GM12875 (cell line): ENCODE measurements around the gene MSH6.

Source experiments
- H3K4me3 ChIP-seq: one replicate; pipeline ENCODE4 v1.5.1; 2011; ENCODE audit warnings: low read depth, low read length, control low read depth
- TF ChIP-seq, protein P1 (sequence below): IDR thresholded peaks from 2 replicates; pipeline ENCODE4 v1.5.1; 2011; ENCODE audit warnings: low read depth, mild to moderate bottlenecking, control low read depth, inconsistent platforms, low read length, moderate library complexity, borderline replicate concordance; ENCODE audit not compliant: insufficient read depth

Gene MSH6

DNA sequence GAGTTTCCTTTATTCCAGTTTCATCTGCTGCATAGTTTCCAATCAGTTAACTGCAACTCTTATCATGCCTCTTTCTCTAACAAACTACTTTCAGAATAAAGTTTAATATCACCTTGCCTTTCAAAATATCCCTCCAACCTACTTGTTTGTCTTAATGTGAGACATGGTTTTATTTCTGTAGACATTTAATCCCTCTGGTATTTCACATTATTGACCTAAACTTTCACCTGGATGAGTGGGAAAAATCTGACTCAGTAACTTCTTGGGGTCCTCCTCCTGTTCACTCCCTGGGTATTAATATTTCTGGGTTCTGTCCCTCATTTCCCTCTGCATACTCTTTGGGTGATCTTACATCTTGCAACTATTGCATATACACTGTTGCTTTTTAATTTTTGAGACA, 27.9 kb downstream of the MSH6 start:
- TF ChIP-seq, protein P1, sequence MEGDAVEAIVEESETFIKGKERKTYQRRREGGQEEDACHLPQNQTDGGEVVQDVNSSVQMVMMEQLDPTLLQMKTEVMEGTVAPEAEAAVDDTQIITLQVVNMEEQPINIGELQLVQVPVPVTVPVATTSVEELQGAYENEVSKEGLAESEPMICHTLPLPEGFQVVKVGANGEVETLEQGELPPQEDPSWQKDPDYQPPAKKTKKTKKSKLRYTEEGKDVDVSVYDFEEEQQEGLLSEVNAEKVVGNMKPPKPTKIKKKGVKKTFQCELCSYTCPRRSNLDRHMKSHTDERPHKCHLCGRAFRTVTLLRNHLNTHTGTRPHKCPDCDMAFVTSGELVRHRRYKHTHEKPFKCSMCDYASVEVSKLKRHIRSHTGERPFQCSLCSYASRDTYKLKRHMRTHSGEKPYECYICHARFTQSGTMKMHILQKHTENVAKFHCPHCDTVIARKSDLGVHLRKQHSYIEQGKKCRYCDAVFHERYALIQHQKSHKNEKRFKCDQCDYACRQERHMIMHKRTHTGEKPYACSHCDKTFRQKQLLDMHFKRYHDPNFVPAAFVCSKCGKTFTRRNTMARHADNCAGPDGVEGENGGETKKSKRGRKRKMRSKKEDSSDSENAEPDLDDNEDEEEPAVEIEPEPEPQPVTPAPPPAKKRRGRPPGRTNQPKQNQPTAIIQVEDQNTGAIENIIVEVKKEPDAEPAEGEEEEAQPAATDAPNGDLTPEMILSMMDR, result no peak
- no peak overlapping the region for H3K4me3 ChIP-seq

DNA sequence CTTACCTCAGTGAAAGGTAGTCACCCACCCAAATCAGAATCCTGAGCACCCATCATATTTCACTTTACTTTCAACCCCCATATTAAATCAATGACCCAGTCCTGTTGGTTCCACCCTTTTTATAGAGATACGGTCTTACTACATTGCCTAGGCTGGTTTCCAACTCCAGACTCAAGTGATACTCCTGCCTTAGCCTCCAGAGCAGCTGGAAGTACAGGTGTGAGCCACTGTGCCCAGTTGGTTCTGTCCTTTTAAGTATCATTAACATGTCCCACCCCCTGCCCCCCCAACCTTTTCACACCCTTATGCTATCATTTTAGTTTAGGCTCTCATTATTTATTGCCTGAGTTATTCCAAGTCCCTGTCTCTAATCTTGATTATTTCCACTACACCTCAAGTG, 28.7 kb downstream of the MSH6 start:
- no peak overlapping the region for H3K4me3 ChIP-seq
- TF ChIP-seq, protein P1, result no peak

DNA sequence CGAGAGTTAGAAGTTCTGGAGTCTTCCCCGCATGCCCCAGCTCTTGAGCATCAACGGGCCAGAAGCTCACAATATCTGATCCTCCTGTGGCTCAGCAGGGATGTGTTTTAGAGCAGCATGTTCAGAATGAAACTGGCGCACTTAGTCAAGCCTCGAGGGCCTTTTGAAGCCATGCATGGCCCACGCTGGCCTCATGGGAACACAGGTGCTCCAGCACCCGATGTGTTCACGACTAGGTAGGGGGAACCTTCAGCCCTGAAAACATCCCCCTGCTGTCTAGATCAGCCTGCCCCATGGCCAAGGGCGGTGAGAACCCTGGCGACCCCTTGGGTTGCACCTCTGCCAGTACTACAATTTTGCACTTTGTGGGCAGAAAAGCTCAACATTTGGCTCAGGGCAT, 32.8 kb downstream of the MSH6 start:
- TF ChIP-seq, protein P1, result no peak
- H3K4me3 ChIP-seq, result no peak overlapping the region

DNA sequence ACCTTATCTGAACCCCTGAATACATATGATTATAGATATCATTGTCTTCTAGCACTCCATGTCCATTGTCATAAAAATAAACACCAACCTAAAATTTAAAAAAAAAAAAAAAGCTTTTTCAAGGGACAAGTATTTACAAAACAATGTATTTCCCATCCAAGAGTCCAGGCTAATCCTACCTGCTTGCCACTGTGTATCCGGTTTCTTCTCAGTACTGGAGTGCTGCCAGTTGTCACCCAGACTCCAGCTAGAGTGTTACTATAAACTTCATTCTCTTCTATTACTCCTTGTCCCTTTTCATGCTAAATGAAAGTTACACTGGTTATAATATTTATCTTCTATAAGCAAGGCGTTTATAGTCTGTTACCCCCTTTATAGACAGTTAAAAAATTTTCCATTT, 35.8 kb downstream of the MSH6 start:
- TF ChIP-seq, protein P1, result no peak
- no peak overlapping the region for H3K4me3 ChIP-seq

DNA sequence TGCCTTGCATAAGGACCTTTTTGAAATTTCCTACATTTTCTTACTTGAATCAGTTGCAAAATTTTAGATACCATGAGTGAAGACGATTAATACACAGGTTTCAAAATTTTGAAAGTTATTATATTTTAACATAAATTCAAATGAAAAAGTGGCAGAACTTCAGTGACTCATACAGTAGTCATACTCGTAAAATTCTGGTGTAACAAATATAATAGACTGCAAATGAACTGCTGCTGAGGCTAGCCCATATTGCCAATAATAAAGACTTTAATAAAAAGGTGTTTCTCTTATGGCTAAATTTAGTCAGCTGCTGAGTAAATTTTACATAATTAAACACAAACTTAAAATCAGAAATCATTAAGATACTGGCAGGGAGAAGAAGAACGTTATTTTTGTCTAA, 36.9 kb downstream of the MSH6 start:
- H3K4me3 ChIP-seq, result no peak overlapping the region
- TF ChIP-seq, protein P1, result no peak

DNA sequence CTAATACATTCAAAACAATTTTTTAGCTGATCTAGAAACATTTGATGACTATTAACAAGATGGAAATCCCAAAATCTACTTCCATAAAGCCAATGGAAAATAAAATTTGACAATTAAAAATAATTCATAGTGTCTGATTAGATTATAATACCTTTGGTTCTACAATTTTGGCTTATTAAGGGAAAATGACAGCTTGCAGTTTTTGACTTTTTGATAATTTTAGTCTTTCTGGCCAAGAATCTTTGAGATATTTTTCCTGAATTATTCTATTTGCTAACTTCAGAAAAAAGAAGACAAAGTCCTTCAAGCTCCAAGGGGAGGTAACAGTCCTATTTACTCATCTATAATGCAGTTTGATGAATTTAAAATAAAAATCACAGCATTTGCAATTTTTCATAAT, 39.6 kb downstream of the MSH6 start:
- no peak overlapping the region for H3K4me3 ChIP-seq
- TF ChIP-seq, protein P1, result no peak

DNA sequence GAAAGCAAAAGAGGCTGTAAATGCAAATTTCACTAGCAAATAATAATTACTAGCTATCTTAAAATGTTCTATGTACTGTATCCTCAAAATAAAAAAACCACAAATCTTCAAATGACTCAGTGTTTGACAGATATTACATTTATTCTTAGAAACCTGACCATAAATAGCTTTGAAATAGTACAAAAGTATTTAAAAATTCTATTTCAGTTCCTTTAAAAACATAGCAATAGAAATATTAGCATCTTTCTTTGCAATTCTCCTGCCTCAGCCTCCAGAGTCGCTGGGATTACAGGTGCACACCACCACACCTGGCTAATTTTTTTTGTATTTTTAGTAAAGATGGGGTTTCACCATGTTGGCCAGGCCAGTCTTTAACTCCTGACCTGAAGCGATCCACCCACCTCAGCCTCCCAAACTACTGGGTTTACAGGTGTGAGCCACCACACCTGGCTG, 50.6 kb downstream of the MSH6 start:
- TF ChIP-seq, protein P1, result no peak
- H3K4me3 ChIP-seq, result no peak overlapping the region
